Activated B cell treated with CpG ODN at 0.5 μM for 24 hours (primary cell): Measurements from ENCODE around the gene ZNF142. TPM values are rescaled to one million over a fixed set of nuclear protein-coding genes. Genes with fewer than 3 reads are reported as not detected.

Experiments
- ATAC-seq: fragments of 200-7000 bp; cut with Tn5 transposase; one replicate; pipeline ENCODE4 v1.10.0; 2021; ENCODE audit warnings: low read depth, mild to moderate bottlenecking, moderate library complexity
- CTCF ChIA-PET: fragments of 350-600 bp; sonication (Branson Sonifier 250); formaldehyde crosslinking; loops from one replicate; lab custom pipeline; 2021; ENCODE audit warnings: antibody characterized with exemption; lab: Charles Lee
- POLR2A ChIA-PET: fragments of 350-600 bp; sonication (Branson Sonifier 250); formaldehyde crosslinking; loops from one replicate; lab custom pipeline; 2021; ENCODE audit warnings: antibody characterized with exemption; lab: Charles Lee
- DNase-seq: peaks from one replicate; pipeline ENCODE4 v3.0.0; 2022
- H3K27ac Mint-ChIP-seq: one replicate; pipeline ENCODE4 v1.8.0; 2020; ENCODE audit warnings: mixed read lengths
- H3K27me3 Mint-ChIP-seq: one replicate; pipeline ENCODE4 v1.8.0; 2021; ENCODE audit warnings: mixed read lengths
- H3K36me3 Mint-ChIP-seq: one replicate; pipeline ENCODE4 v1.8.0; 2021; ENCODE audit warnings: low read depth, mixed read lengths
- H3K4me1 Mint-ChIP-seq: one replicate; pipeline ENCODE4 v1.8.0; 2021; ENCODE audit warnings: mixed read lengths
- H3K4me3 Mint-ChIP-seq: one replicate; pipeline ENCODE4 v1.8.0; 2020; ENCODE audit warnings: mild to moderate bottlenecking, mixed read lengths
- H3K9me3 Mint-ChIP-seq: one replicate; pipeline ENCODE4 v1.8.0; 2020; ENCODE audit warnings: mixed read lengths
- intact Hi-C: fragments of 100-400 bp; cut with micrococcal nuclease; formaldehyde crosslinking; loops from one replicate; pipeline ENCODE4 v1.15.1; 2024
- total RNA-seq: library from RNA; stranded (reverse); gene quantifications from 2 replicates; pipeline ENCODE4 v1.2.3, GENCODE V29; 2022
- TF ChIP-seq, protein P1 (sequence below): fragments of 200-600 bp; IDR thresholded peaks from one replicate; pipeline ENCODE4 v1.8.0; 2022; ENCODE audit warnings: antibody characterized with exemption, mild to moderate bottlenecking

The ZNF142 gene
- total RNA-seq, 1 donor from 2014 or later, result 63.6 TPM

DNA sequence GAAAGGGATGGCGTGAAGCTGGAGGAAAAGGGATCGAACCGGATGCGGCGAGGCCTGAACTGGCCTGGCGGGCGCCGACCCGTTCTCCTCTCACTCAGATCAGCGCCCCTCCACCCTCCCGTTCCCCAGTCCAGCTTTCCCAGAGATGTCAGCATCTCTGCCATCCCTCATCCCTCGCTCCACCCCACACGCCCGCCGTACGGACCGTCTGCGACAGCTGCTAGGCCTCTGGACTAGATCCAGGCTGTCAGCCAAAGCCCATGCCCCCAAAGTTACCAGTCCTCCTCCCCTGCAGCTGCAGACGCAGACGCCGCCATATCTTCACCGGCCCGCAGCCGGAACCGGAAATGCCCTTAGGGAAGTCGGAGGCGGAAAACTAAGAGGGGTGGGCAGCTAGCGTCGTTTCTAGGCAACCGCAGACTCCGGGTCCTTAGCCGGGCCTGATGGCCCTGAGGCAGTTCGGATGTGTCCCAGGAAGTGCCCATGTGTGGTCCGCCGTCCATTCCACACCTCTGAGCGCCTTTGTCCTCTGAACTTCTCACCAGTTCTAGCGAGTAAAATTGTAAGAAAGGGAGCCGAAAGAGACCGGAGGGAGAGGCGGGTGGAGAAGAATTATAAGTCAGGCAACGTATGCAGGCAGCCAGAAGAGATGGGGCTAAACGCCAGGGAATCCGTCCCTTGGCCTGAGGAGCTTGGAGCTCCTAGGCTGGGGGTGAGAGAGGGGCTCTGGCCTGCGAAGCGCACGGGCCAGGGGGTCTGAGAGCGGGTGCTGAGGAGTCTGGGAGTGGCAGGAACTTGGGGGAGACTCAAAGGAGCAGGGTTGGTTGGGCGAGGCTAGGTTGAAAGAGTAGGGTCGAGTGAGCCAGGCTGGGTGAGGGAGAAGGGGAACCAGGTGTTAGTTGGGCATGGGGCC, 12.5 kb upstream of the ZNF142 start, which contains the start of the genes RNF25 and STK36:
Gene RNF25 (minus strand): TSS at position 349 of the 913 bp plus-strand sequence. CDS start 32 bp downstream, at position 317.
Gene STK36 (plus strand): TSS at position 433 of the 913 bp plus-strand sequence. CDS start 744 bp downstream, outside the sequence.
- peak; percentile 95 for ATAC-seq
- POLR2A ChIA-PET, result interaction anchor here (0.5 to 3.1 kb wide), 9 partner anchors 12 to 716 kb away, joined by 3 to 61 read pairs (median 4); partner anchors contain the start of genes BCS1L, CNPPD1, DNPEP and TTLL4
- TF ChIP-seq, protein P1, sequence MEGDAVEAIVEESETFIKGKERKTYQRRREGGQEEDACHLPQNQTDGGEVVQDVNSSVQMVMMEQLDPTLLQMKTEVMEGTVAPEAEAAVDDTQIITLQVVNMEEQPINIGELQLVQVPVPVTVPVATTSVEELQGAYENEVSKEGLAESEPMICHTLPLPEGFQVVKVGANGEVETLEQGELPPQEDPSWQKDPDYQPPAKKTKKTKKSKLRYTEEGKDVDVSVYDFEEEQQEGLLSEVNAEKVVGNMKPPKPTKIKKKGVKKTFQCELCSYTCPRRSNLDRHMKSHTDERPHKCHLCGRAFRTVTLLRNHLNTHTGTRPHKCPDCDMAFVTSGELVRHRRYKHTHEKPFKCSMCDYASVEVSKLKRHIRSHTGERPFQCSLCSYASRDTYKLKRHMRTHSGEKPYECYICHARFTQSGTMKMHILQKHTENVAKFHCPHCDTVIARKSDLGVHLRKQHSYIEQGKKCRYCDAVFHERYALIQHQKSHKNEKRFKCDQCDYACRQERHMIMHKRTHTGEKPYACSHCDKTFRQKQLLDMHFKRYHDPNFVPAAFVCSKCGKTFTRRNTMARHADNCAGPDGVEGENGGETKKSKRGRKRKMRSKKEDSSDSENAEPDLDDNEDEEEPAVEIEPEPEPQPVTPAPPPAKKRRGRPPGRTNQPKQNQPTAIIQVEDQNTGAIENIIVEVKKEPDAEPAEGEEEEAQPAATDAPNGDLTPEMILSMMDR, result no peak
- H3K9me3 Mint-ChIP-seq, result no peaks in the 10 kb centered on the region
- intact Hi-C loops, result loop anchor here (1.0 to 5.0 kb wide), 7 partner anchors 13 to 715 kb away; partner anchors contain the start of genes ARPC2, BCS1L, CNOT9 and DNPEP
- H3K36me3 Mint-ChIP-seq, result peaks cover 27% of the 10 kb centered on the region
- H3K4me1 Mint-ChIP-seq, result peaks cover 21% of the 10 kb centered on the region
- CTCF ChIA-PET, result interaction anchor here (0.9 to 1.3 kb wide), 4 partner anchors 13 to 42 kb away, joined by 3 to 10 read pairs (median 3); partner anchors contain the start of genes BCS1L and ZNF142
- peak; percentile 66 for DNase-seq
- no peaks in the 10 kb centered on the region for H3K27me3 Mint-ChIP-seq
- peak within 1 kb of the TSS; percentile 99 for H3K4me3 Mint-ChIP-seq
- peak within 1 kb of the TSS; percentile 97 for H3K27ac Mint-ChIP-seq

GRCh38 chr2:218671097-218671653, 11.8 kb upstream of the ZNF142 start:
- no peak for ATAC-seq
- ChIA-PET POLR2A (interaction anchor here (0.5 to 3.1 kb wide), 7 partner anchors 12 to 526 kb away, joined by 3 to 61 read pairs (median 4); partner anchors contain the start of genes BCS1L, CNPPD1, TTLL4 and ZNF142), CTCF (interaction anchor here (0.9 to 1.3 kb wide), 2 partner anchors 12 to 43 kb away, joined by 3 to 10 read pairs; partner anchors contain the start of genes BCS1L and ZNF142)
- H3K4me1 Mint-ChIP-seq, result peaks cover 21% of the 10 kb centered on the region
- no peaks in the 10 kb centered on the region for H3K9me3 Mint-ChIP-seq
- no peak for DNase-seq
- H3K36me3 Mint-ChIP-seq, result peaks cover 31% of the 10 kb centered on the region
- no peaks in the 10 kb centered on the region for H3K27me3 Mint-ChIP-seq
- intact Hi-C loops, result loop anchor here (5.0 kb wide), 3 partner anchors 176 to 716 kb away; partner anchors contain the start of genes ARPC2 and DNPEP
- TF ChIP-seq, protein P1, result no peak
- peak overlapping the region; percentile 99 for H3K4me3 Mint-ChIP-seq
- H3K27ac Mint-ChIP-seq, result peak overlapping the region; percentile 97

DNA sequence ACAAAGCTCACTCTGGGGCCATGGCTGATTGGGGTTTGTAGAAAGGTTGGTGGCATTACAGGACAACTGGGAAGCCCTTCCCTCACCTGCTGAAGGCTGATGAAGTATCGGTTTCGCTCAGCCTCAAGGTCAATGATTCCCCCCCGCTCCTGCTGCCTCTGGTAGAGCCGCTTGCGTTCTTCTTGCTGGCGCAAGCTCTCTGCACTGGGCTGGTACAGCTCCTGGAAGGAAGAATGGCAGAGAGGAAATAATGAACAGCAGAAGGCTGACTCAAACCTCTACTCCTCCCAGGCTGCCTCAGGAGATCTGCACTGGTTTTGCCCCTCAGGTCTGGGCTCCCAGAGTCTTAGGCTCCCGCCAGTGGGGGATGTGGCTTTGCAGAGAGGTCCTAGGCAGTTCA, 5.2 kb upstream of the ZNF142 start:
- POLR2A ChIA-PET, result no interaction called here
- intact Hi-C loops, result no loop called here

GRCh38 chr2:218663901-218664300, 4.5 kb upstream of the ZNF142 start:
- Mint-ChIP-seq H3K4me1 (peaks cover 15% of the 10 kb centered on the region), H3K27me3 (no peaks in the 10 kb centered on the region), H3K27ac (no peak overlapping the region), H3K4me3 (no peak overlapping the region), H3K9me3 (no peaks in the 10 kb centered on the region), H3K36me3 (peaks cover 79% of the 10 kb centered on the region)
- intact Hi-C loops, result no loop called here
- DNase-seq, result no peak
- TF ChIP-seq, protein P1, result no peak
- no peak for ATAC-seq
- ChIA-PET CTCF (no interaction called here), POLR2A (interaction anchor here (0.6 kb wide), 1 partner anchor 233 kb away, joined by 5 read pairs; no protein-coding TSS in a partner anchor)

More for the DNA sequence above, 5.2 kb upstream of the ZNF142 start:
- Mint-ChIP-seq H3K27me3 (no peaks in the 10 kb centered on the region), H3K36me3 (peaks cover 72% of the 10 kb centered on the region), H3K27ac (no peak overlapping the region), H3K4me3 (no peak overlapping the region), H3K4me1 (peaks cover 9% of the 10 kb centered on the region), H3K9me3 (no peaks in the 10 kb centered on the region)
- DNase-seq (no peak), ATAC-seq (no peak)
- TF ChIP-seq, protein P1, result no peak
- CTCF ChIA-PET, result no interaction called here
